ENCODE measurements around the gene EGFR. TPM values are rescaled to one million over a fixed set of nuclear protein-coding genes. Genes with fewer than 3 reads are reported as not detected.

Gene EGFR
- total RNA-seq, 1 donor from 2014 or later = 67.2 TPM

- H3K36me3 ChIP-seq (ENCODE audit: control insufficient read depth, insufficient read depth, low read length) = no peaks in the 10 kb centered on the region
- TF ChIP-seq, protein P1, sequence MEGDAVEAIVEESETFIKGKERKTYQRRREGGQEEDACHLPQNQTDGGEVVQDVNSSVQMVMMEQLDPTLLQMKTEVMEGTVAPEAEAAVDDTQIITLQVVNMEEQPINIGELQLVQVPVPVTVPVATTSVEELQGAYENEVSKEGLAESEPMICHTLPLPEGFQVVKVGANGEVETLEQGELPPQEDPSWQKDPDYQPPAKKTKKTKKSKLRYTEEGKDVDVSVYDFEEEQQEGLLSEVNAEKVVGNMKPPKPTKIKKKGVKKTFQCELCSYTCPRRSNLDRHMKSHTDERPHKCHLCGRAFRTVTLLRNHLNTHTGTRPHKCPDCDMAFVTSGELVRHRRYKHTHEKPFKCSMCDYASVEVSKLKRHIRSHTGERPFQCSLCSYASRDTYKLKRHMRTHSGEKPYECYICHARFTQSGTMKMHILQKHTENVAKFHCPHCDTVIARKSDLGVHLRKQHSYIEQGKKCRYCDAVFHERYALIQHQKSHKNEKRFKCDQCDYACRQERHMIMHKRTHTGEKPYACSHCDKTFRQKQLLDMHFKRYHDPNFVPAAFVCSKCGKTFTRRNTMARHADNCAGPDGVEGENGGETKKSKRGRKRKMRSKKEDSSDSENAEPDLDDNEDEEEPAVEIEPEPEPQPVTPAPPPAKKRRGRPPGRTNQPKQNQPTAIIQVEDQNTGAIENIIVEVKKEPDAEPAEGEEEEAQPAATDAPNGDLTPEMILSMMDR (IDR thresholded peaks at IDR 0.05; ENCODE audit: insufficient read depth, low read length, poor library complexity, severe bottlenecking) = peak; percentile 4
These were observed 47.7 kb downstream of the EGFR start for GRCh38 chr7:55066524-55066923.

DNA sequence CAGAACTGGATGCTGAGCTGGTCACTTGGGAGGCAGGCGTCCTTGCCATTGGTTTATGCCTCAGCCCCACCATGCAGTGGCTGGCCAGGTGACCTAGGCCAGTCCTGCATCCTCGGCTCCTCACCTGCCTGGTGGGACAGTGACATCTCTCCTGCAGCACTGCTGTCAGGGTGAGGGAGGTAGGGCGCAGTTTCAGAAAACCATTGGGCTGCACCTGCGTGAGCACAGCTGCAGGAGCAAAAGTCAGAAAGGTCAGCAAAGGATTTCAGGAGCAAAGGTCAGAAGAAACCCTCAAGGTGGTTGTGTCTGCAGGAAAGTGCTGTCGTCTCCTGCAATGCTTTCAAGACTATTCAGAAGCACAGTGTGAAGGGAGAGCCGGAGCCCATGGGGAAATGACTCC is 48.1 kb downstream of the EGFR start:
- TF ChIP-seq, protein P1 (IDR thresholded peaks at IDR 0.05; ENCODE audit: insufficient read depth, low read length, poor library complexity, severe bottlenecking) = no peak
- DNase-seq (ENCODE audit: low read depth) = no peak
- no peaks in the 10 kb centered on the region for H3K27me3 ChIP-seq (ENCODE audit: control insufficient read depth, insufficient read depth, low read length)
- H3K36me3 ChIP-seq (ENCODE audit: control insufficient read depth, insufficient read depth, low read length) = no peaks in the 10 kb centered on the region
- H3K4me3 ChIP-seq (ENCODE audit: low read depth, low read length) = no peak overlapping the region

More at GRCh38 chr7:55066524-55066923, 47.7 kb downstream of the EGFR start:
- DNase-seq (ENCODE audit: low read depth) = no peak
- Histone ChIP-seq H3K4me3 (ENCODE audit: low read depth, low read length) (no peak overlapping the region), H3K27me3 (ENCODE audit: control insufficient read depth, insufficient read depth, low read length) (no peaks in the 10 kb centered on the region)

DNA sequence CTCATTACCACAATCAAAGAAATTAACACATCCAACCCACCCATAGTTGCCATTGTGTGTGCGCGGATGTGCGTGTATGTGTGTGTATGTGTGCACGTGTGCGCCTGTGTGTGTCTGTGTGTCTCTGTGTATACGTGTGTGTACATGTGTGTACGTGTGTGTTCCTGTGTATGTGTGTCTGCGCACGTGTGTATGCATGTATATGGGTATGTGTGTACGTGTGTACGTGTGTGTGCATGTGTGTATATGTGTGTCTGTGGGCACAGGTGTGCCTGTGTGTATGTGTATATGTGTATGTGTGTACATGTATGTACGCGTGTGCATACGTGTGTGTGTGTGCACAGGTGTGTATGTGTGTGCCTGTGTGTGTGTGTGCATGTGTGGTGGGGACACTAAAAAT is 48.9 kb downstream of the EGFR start:
- TF ChIP-seq, protein P1 (IDR thresholded peaks at IDR 0.05; ENCODE audit: insufficient read depth, low read length, poor library complexity, severe bottlenecking) = no peak
- no peak for DNase-seq (ENCODE audit: low read depth)
- Histone ChIP-seq H3K27me3 (ENCODE audit: control insufficient read depth, insufficient read depth, low read length) (no peaks in the 10 kb centered on the region), H3K4me3 (ENCODE audit: low read depth, low read length) (no peak overlapping the region), H3K36me3 (ENCODE audit: control insufficient read depth, insufficient read depth, low read length) (no peaks in the 10 kb centered on the region)

- TF ChIP-seq, protein P1 (IDR thresholded peaks at IDR 0.05; ENCODE audit: insufficient read depth, low read length, poor library complexity, severe bottlenecking) = no peak
- Histone ChIP-seq H3K4me3 (ENCODE audit: low read depth, low read length) (no peak overlapping the region), H3K27me3 (ENCODE audit: control insufficient read depth, insufficient read depth, low read length) (no peaks in the 10 kb centered on the region), H3K36me3 (ENCODE audit: control insufficient read depth, insufficient read depth, low read length) (no peaks in the 10 kb centered on the region)
- no peak for DNase-seq (ENCODE audit: low read depth)
These were observed 50.5 kb downstream of the EGFR start for GRCh38 chr7:55069271-55069792.

DNA sequence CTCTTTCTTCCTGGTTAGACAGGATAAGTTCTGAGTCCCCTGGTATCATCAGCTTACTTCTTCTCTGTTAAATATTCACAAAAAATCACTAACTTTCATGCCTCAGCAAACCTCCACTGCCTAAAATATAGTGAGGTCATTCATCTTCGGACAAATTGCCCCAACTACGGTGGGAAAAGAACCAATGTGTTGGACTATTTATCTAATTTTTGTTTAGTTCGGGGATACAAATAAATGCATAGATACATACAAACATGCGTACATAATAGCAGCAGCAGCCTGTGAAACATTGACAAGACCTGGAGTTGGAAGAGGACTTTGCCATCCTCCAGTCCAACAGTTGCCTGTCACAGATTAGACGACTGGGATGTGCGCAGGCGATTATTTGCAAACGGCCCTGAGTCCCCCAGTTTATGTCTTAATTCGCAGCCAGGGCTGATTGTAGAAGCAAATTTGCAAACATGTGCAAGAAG is 51.5 kb downstream of the EGFR start:
- TF ChIP-seq, protein P1 (IDR thresholded peaks at IDR 0.05; ENCODE audit: insufficient read depth, low read length, poor library complexity, severe bottlenecking) = no peak
- DNase-seq (ENCODE audit: low read depth) = no peak
- H3K27me3 ChIP-seq (ENCODE audit: control insufficient read depth, insufficient read depth, low read length) = no peaks in the 10 kb centered on the region
- no peaks in the 10 kb centered on the region for H3K36me3 ChIP-seq (ENCODE audit: control insufficient read depth, insufficient read depth, low read length)
- H3K4me3 ChIP-seq (ENCODE audit: low read depth, low read length) = no peak overlapping the region

GRCh38 chr7:55070854-55071253 is 52.0 kb downstream of the EGFR start:
- Histone ChIP-seq H3K4me3 (ENCODE audit: low read depth, low read length) (no peak overlapping the region), H3K36me3 (ENCODE audit: control insufficient read depth, insufficient read depth, low read length) (no peaks in the 10 kb centered on the region), H3K27me3 (ENCODE audit: control insufficient read depth, insufficient read depth, low read length) (no peaks in the 10 kb centered on the region)
- no peak for DNase-seq (ENCODE audit: low read depth)
- TF ChIP-seq, protein P1 (IDR thresholded peaks at IDR 0.05; ENCODE audit: insufficient read depth, low read length, poor library complexity, severe bottlenecking) = no peak
